Measurements from ENCODE around the gene SMARCB1.

The SMARCB1 gene

GRCh38 chr22:23832226-23833016 is 45.7 kb downstream of the SMARCB1 start:
- no peak for DNase-seq

GRCh38 chr22:23833017-23833751 is 46.4 kb downstream of the SMARCB1 start:
- no peak for DNase-seq

GRCh38 chr22:23833911-23834317 is 47.1 kb downstream of the SMARCB1 start:
- DNase-seq, result no peak

- DNase-seq, result no peak
Observed at GRCh38 chr22:23834406-23834792, 47.6 kb downstream of the SMARCB1 start.

GRCh38 chr22:23834793-23835483 is 48.2 kb downstream of the SMARCB1 start:
- DNase-seq, result no peak

- DNase-seq, result no peak
Observed at GRCh38 chr22:23835484-23836144, 48.8 kb downstream of the SMARCB1 start.

- DNase-seq, result no peak
Observed at GRCh38 chr22:23836281-23836680, 49.5 kb downstream of the SMARCB1 start.

GRCh38 chr22:23836692-23837495 is 50.1 kb downstream of the SMARCB1 start:
- DNase-seq, result no peak

- no peak for DNase-seq
Observed at GRCh38 chr22:23837496-23837859, 50.7 kb downstream of the SMARCB1 start.

GRCh38 chr22:23837911-23838680 is 51.3 kb downstream of the SMARCB1 start:
- peak; percentile 17 for DNase-seq

GRCh38 chr22:23838681-23839468 is 52.1 kb downstream of the SMARCB1 start, which contains the start of gene DERL3:
DERL3 (minus strand) TSS chr22:23839006; CDS start chr22:23838987, 19 bp downstream.
- DNase-seq, result peak; percentile 88

- DNase-seq, result no peak
Observed at GRCh38 chr22:23840026-23840425, 53.3 kb downstream of the SMARCB1 start.

- no peak for DNase-seq
Observed at GRCh38 chr22:23841292-23841691, 54.5 kb downstream of the SMARCB1 start.

GRCh38 chr22:23841736-23842445 is 55.1 kb downstream of the SMARCB1 start:
- no peak for DNase-seq

- DNase-seq, result no peak
Observed at GRCh38 chr22:23842599-23842998, 55.8 kb downstream of the SMARCB1 start.

- DNase-seq, result no peak
Observed at GRCh38 chr22:23844739-23845202, 58.0 kb downstream of the SMARCB1 start.

- DNase-seq, result no peak
Observed at GRCh38 chr22:23845265-23846080, 58.7 kb downstream of the SMARCB1 start.

GRCh38 chr22:23846081-23846469 is 59.3 kb downstream of the SMARCB1 start:
- no peak for DNase-seq
